Activated naive CD4-positive, alpha-beta T cell treated with anti-CD3 and anti-CD28 coated beads, Interleukin-2, amount 50 U/mL, for 24 hours (primary cell): ENCODE data around the gene CHSY3.

ENCODE experiments used
- H3K27ac Mint-ChIP-seq: one replicate; pipeline ENCODE4 v1.8.0; 2021; ENCODE audit warnings: mild to moderate bottlenecking, mixed read lengths
- H3K27me3 Mint-ChIP-seq: one replicate; pipeline ENCODE4 v1.8.0; 2021; ENCODE audit warnings: mixed read lengths
- H3K36me3 Mint-ChIP-seq: one replicate; pipeline ENCODE4 v1.8.0; 2021; ENCODE audit warnings: mixed read lengths
- H3K4me1 Mint-ChIP-seq: one replicate; pipeline ENCODE4 v1.8.0; 2021; ENCODE audit warnings: mixed read lengths
- H3K4me3 Mint-ChIP-seq: one replicate; pipeline ENCODE4 v1.8.0; 2021; ENCODE audit warnings: mild to moderate bottlenecking, mixed read lengths
- H3K9me3 Mint-ChIP-seq: one replicate; pipeline ENCODE4 v1.8.0; 2021; ENCODE audit warnings: mixed read lengths

CHSY3 gene

DNA sequence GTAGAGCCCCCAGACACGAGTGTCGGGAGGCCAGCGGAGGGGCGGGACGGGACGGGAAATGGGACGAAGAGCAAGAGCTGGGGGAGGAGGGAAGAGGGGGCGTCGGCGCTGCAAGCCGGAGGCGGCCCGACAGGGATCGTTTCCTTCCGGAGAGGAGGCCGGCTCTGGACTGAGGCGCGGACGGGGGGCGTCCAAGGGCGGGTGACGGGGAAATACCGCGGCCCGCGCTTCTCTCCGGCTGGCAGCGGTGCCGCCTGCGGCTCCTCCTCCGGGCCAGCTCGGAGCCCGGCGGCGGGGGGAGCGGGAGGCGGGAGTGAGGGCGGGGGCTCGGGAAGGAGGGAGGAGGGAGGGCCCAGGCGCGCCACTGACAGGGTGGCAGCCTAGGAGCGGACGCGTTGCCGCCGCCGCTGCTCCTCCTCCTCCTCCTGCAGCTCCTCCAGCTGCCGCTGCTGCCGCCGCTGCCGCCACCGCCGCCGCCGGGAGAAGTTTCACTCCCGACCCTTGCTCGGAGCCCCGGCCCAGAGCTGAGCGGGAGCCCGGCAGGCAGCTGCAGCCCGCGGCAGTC is at the start of gene CHSY3:
Gene CHSY3 (plus strand): TSS at position 364 of the 565 bp plus-strand sequence.
- Mint-ChIP-seq H3K36me3 (no peaks in the 10 kb centered on the region), H3K27ac (peak within 1 kb of the TSS; percentile 8), H3K27me3 (peaks cover 37% of the 10 kb centered on the region), H3K9me3 (no peaks in the 10 kb centered on the region), H3K4me1 (peaks cover 15% of the 10 kb centered on the region), H3K4me3 (peak within 1 kb of the TSS; percentile 77)

- H3K4me1 Mint-ChIP-seq: no peaks in the 10 kb centered on the region
- no peaks in the 10 kb centered on the region for H3K36me3 Mint-ChIP-seq
- H3K9me3 Mint-ChIP-seq: no peaks in the 10 kb centered on the region
- no peak overlapping the region for H3K27ac Mint-ChIP-seq
- H3K4me3 Mint-ChIP-seq: no peak overlapping the region
- H3K27me3 Mint-ChIP-seq: peaks cover 16% of the 10 kb centered on the region
Observed at GRCh38 chr5:129856325-129856724, 47.9 kb upstream of the CHSY3 start.

- Mint-ChIP-seq H3K27ac (no peak overlapping the region), H3K9me3 (no peaks in the 10 kb centered on the region), H3K4me3 (no peak overlapping the region), H3K4me1 (no peaks in the 10 kb centered on the region), H3K36me3 (no peaks in the 10 kb centered on the region), H3K27me3 (peaks cover 17% of the 10 kb centered on the region)
Observed at GRCh38 chr5:129857116-129857515, 47.1 kb upstream of the CHSY3 start.

DNA sequence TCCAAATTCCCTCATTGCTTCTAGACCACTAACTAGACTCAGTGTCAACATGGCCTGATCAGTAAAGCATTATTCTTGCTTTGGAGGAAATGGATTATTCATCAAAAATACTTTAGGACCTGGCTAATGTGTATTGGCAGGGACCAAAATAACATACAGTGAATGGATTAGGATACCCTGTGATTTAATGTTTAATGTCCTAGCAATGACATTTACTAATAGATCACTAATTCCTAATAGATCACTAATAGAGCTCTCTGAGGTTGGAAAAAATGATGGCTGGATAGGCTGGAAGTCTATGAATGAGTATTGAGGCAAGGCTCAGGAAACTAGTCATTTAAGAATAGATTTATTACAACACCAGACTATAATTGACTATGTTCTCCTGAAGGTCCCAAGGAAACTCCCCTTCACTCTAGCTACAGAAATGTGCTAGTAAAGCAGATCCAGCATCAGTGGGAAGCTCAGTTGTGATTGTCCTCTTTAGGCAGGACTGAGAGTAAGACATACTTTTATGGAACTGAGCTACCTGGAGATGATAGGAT is 46.1 kb upstream of the CHSY3 start:
- Mint-ChIP-seq H3K9me3 (no peaks in the 10 kb centered on the region), H3K36me3 (no peaks in the 10 kb centered on the region), H3K4me1 (no peaks in the 10 kb centered on the region), H3K4me3 (no peak overlapping the region), H3K27me3 (peaks cover 14% of the 10 kb centered on the region), H3K27ac (no peak overlapping the region)

- Mint-ChIP-seq H3K27me3 (no peaks in the 10 kb centered on the region), H3K27ac (no peak overlapping the region), H3K4me3 (no peak overlapping the region), H3K4me1 (no peaks in the 10 kb centered on the region), H3K9me3 (no peaks in the 10 kb centered on the region), H3K36me3 (no peaks in the 10 kb centered on the region)
Observed at GRCh38 chr5:129884322-129884721, 19.9 kb upstream of the CHSY3 start.

DNA sequence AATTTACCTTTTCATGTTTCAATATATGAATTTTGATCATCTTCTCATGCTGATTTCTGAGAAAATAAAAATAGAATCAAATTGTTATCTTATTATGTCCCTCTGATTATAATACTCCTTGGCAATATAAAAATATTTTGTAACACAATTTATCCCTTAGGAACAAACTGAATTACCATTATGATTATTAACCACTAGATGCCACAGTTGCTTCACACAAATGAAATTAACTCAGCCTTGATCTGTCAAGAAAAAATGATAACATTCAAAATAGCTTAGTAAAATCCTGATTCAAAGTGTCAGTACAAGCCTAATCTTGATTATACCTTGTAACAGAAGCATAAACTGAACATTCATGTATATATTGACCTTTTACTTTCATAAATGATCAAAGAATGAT is 4.8 kb upstream of the CHSY3 start:
- peaks cover 21% of the 10 kb centered on the region for H3K27me3 Mint-ChIP-seq
- no peak overlapping the region for H3K27ac Mint-ChIP-seq
- no peaks in the 10 kb centered on the region for H3K36me3 Mint-ChIP-seq
- no peak overlapping the region for H3K4me3 Mint-ChIP-seq
- H3K4me1 Mint-ChIP-seq: peaks cover 5% of the 10 kb centered on the region
- H3K9me3 Mint-ChIP-seq: no peaks in the 10 kb centered on the region

- Mint-ChIP-seq H3K27me3 (peaks cover 36% of the 10 kb centered on the region), H3K27ac (no peak overlapping the region), H3K4me1 (peaks cover 15% of the 10 kb centered on the region), H3K9me3 (no peaks in the 10 kb centered on the region), H3K36me3 (no peaks in the 10 kb centered on the region), H3K4me3 (peak overlapping the region; percentile 39)
Observed at GRCh38 chr5:129902816-129903215, 1.4 kb upstream of the CHSY3 start.

DNA sequence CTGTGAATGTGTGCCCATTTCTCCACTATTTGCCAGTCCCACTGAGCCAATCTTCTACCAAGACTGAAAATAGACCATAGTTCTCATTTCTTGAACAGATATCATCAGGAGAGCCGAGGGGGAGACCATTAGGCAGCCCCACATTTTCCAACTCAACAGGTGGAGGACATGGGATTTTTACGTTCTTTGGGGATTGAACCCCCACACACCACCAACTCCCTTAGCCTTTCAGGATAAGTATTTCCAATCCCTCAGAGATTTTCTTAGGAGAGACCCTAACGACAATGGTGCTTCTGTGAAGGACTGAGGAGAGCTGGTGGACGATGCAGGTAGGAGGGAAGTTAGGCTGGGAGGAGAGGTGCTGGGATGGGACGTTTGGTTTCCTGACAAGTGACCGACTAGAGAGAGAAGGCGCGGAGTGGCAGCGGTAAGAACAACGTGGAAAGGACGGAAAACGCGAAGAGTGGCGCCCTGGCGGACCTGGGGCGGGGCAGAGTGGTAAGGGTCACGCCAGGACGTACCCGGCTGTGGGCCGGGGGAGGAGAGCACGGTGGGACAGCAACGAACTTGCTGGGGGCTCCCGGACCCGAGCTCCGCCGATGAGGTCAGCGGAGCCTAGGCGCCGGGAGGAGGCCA is 681 bp upstream of the CHSY3 start:
- no peaks in the 10 kb centered on the region for H3K36me3 Mint-ChIP-seq
- H3K27ac Mint-ChIP-seq: peak overlapping the region; percentile 8
- peak overlapping the region; percentile 77 for H3K4me3 Mint-ChIP-seq
- peaks cover 38% of the 10 kb centered on the region for H3K27me3 Mint-ChIP-seq
- H3K9me3 Mint-ChIP-seq: no peaks in the 10 kb centered on the region
- H3K4me1 Mint-ChIP-seq: peaks cover 15% of the 10 kb centered on the region

DNA sequence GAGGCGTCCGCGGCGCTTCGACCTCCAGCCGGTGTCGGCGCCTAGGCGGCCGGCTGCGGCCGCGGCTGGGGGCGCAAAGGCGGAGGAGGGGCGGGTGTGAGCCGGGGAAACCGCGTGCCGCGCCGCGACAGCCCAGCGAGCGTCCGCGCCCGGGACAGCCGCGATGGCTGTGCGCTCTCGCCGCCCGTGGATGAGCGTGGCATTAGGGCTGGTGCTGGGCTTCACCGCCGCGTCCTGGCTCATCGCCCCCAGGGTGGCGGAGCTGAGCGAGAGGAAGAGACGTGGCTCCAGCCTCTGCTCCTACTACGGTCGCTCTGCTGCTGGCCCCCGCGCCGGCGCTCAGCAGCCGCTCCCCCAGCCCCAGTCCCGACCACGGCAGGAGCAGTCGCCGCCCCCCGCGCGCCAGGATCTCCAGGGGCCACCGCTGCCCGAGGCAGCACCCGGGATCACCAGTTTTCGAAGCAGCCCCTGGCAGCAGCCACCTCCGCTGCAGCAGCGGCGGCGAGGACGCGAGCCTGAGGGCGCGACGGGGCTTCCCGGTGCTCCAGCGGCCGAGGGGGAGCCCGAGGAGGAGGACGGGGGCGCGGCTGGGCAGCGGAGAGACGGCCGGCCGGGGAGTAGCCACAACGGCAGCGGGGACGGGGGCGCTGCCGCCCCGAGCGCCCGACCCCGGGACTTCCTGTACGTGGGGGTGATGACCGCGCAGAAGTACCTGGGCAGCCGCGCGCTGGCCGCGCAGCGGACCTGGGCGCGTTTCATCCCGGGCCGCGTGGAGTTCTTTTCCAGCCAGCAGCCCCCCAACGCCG is 605 bp downstream of the CHSY3 start:
- Mint-ChIP-seq H3K27me3 (peaks cover 32% of the 10 kb centered on the region), H3K9me3 (no peaks in the 10 kb centered on the region), H3K4me3 (no peak overlapping the region), H3K36me3 (no peaks in the 10 kb centered on the region), H3K4me1 (peaks cover 15% of the 10 kb centered on the region), H3K27ac (no peak overlapping the region)

DNA sequence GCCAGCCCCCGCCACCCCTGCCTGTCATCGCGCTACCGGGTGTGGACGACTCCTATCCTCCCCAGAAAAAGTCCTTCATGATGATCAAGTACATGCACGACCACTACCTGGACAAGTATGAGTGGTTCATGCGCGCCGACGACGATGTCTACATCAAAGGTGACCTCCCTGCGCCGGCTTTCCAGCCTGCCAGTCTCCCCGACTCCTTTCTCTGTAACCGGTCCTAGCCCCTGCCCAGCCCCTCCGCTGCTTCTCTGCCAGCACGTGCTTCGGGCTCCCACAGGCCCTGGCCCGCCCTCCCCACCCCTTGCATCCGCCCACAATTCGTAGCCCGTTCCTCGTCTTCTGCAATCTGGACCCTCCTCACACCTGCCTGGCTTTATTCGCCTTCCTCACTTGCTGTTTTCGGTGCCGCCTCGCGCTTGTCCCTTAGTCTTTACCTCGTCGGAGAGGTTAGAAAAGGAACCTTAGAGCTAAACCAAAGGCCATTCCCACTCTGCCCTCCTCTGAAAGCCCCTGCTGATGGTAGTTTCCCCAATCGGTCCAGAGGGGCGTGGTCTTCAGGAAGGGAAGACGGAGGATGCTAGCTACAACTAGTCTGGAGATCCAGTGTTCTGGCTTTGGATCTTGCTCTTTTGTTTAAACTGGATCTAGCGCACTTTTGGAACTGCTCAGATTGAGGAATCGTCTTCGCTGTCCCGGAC is 1.4 kb downstream of the CHSY3 start:
- H3K36me3 Mint-ChIP-seq: no peaks in the 10 kb centered on the region
- H3K27me3 Mint-ChIP-seq: peaks cover 32% of the 10 kb centered on the region
- peaks cover 15% of the 10 kb centered on the region for H3K4me1 Mint-ChIP-seq
- no peaks in the 10 kb centered on the region for H3K9me3 Mint-ChIP-seq
- peak overlapping the region; percentile 84 for H3K4me3 Mint-ChIP-seq
- H3K27ac Mint-ChIP-seq: no peak overlapping the region

- Mint-ChIP-seq H3K4me3 (peak overlapping the region; percentile 84), H3K27me3 (peaks cover 34% of the 10 kb centered on the region), H3K4me1 (peaks cover 15% of the 10 kb centered on the region), H3K36me3 (no peaks in the 10 kb centered on the region), H3K27ac (no peak overlapping the region), H3K9me3 (no peaks in the 10 kb centered on the region)
Observed at GRCh38 chr5:129906177-129906887, 2.1 kb downstream of the CHSY3 start.

- no peak overlapping the region for H3K27ac Mint-ChIP-seq
- no peaks in the 10 kb centered on the region for H3K9me3 Mint-ChIP-seq
- no peaks in the 10 kb centered on the region for H3K36me3 Mint-ChIP-seq
- H3K4me3 Mint-ChIP-seq: no peak overlapping the region
- H3K27me3 Mint-ChIP-seq: peaks cover 25% of the 10 kb centered on the region
- H3K4me1 Mint-ChIP-seq: peaks cover 10% of the 10 kb centered on the region
Observed at GRCh38 chr5:129909225-129909624, 5.0 kb downstream of the CHSY3 start.

GRCh38 chr5:129912601-129913255 is 8.5 kb downstream of the CHSY3 start:
- Mint-ChIP-seq H3K4me1 (no peaks in the 10 kb centered on the region), H3K4me3 (no peak overlapping the region), H3K27ac (no peak overlapping the region), H3K9me3 (no peaks in the 10 kb centered on the region), H3K36me3 (no peaks in the 10 kb centered on the region), H3K27me3 (peaks cover 14% of the 10 kb centered on the region)

DNA sequence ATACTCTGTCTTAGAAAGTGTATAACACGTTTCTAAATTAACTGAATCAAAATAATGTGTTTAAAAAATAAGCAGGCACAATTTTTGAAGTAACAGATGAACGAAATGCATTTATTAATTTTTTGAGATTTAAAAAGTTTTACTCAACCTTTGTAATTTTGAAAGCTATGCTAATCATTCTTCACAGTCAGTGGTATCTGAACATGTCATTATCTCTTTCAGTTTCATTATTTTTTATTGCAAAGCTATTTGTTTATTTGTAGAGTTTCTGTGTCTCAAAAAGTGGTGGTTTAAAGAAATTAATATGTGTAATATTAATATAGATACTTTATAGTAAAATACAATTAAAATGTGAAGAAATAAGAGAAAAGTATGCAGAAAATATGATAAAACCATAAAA is 11.2 kb downstream of the CHSY3 start:
- Mint-ChIP-seq H3K36me3 (no peaks in the 10 kb centered on the region), H3K4me1 (no peaks in the 10 kb centered on the region), H3K27ac (no peak overlapping the region), H3K4me3 (no peak overlapping the region), H3K27me3 (peaks cover 13% of the 10 kb centered on the region), H3K9me3 (no peaks in the 10 kb centered on the region)

- Mint-ChIP-seq H3K36me3 (no peaks in the 10 kb centered on the region), H3K4me1 (no peaks in the 10 kb centered on the region), H3K9me3 (no peaks in the 10 kb centered on the region), H3K27me3 (peaks cover 11% of the 10 kb centered on the region), H3K27ac (no peak overlapping the region), H3K4me3 (no peak overlapping the region)
Observed at GRCh38 chr5:129917224-129917623, 13.0 kb downstream of the CHSY3 start.
